Tibial artery (tissue), 4 donors: Measurements from ENCODE around the gene SLC37A1.

ENCODE experiments used
- DNase-seq, 2 donors: peaks; one replicate each; pipeline ENCODE4 v3.0.0-alpha.2; 2019
- H3K27ac ChIP-seq, 2 donors: fragments of 200-600 bp; sonication (generic) in 1 of 2; 1 replicate in 1 of 2; 2 replicates in 1 of 2; pipeline ENCODE4 v1.5.1; 2018 to 2019; ENCODE audit warnings: mild to moderate bottlenecking in 1 of 2
- H3K27me3 ChIP-seq, 2 donors: fragments of 200-600 bp; sonication (generic) in 1 of 2; one replicate each; pipeline versions ENCODE4 v1.5.1 to v1.6.0; 2016 to 2019
- H3K36me3 ChIP-seq, 3 donors: fragments of 200-600 bp; sonication (generic) in 2 of 3; one replicate each; pipeline ENCODE4 v1.5.1; 2016 to 2019; ENCODE audit warnings: mild to moderate bottlenecking in 2 of 3
- H3K4me1 ChIP-seq, 4 donors: fragments of 200-600 bp; sonication (generic) in 2 of 4; 1 replicate in 3 of 4; 2 replicates in 1 of 4; pipeline ENCODE4 v1.5.1; 2016 to 2019
- H3K4me3 ChIP-seq, 2 donors: fragments of 200-600 bp; sonication (generic) in 1 of 2; 1 replicate in 1 of 2; 2 replicates in 1 of 2; pipeline ENCODE4 v1.5.1; 2018 to 2019; ENCODE audit warnings: mild to moderate bottlenecking in 2 of 2
- H3K9me3 ChIP-seq, 3 donors: fragments of 200-600 bp; sonication (generic) in 1 of 3; one replicate each; pipeline ENCODE4 v1.5.1; 2016 to 2019
- intact Hi-C: fragments of 100-400 bp; cut with DNase I; formaldehyde crosslinking; loops from one replicate; pipeline ENCODE4 v1.15.0; 2023; ENCODE audit warnings: low total_unique reads
- TF ChIP-seq, protein P1 (sequence below), 2 experiments: fragments of 200-600 bp in 1 of 2; fragments of 450-650 bp in 1 of 2; IDR thresholded peaks; one replicate each; pipeline ENCODE4 v1.5.1; 2017 to 2019; ENCODE audit warnings: antibody characterized with exemption in 2 of 2, mild to moderate bottlenecking in 1 of 2, moderate library complexity in 1 of 2

SLC37A1 gene

DNA sequence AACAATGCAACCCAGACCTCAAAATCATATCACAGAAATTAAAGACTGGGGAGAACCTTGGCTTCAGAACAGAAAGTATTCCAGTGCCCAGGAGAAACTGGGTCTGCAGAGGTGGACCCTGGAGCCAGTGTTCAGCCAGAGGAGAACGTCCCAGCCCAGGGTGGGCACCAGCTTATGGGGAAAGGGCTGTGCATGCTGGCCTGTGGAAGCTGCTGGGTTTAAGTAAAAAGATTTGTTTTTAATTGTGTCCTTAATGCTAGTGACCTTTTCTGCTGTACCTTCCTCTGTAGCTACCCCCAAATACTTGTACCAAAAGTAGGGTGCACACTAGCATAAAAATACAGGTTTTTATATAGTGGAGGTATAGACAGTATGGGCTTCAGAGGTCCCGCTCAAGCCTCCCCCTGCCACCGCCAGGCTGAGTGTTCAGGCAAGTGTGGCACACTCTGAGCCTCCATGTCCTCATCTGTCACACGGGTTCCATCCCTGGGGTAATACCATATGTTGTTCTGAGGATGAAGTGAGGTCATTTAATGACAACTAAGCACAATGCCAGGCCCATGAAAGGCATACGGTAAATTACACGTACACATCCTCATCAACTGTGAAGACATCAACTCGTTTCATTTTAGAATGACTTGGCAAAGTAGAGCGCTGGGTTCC is 47.0 kb downstream of the SLC37A1 start:
- H3K27ac ChIP-seq, result no peak overlapping the region
- H3K9me3 ChIP-seq, result no peaks in the 10 kb centered on the region
- DNase-seq, result peak in 1 of 2 donors; percentile 1
- H3K4me1 ChIP-seq, result no peaks in the 10 kb centered on the region
- TF ChIP-seq, protein P1, sequence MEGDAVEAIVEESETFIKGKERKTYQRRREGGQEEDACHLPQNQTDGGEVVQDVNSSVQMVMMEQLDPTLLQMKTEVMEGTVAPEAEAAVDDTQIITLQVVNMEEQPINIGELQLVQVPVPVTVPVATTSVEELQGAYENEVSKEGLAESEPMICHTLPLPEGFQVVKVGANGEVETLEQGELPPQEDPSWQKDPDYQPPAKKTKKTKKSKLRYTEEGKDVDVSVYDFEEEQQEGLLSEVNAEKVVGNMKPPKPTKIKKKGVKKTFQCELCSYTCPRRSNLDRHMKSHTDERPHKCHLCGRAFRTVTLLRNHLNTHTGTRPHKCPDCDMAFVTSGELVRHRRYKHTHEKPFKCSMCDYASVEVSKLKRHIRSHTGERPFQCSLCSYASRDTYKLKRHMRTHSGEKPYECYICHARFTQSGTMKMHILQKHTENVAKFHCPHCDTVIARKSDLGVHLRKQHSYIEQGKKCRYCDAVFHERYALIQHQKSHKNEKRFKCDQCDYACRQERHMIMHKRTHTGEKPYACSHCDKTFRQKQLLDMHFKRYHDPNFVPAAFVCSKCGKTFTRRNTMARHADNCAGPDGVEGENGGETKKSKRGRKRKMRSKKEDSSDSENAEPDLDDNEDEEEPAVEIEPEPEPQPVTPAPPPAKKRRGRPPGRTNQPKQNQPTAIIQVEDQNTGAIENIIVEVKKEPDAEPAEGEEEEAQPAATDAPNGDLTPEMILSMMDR (IDR thresholded peaks at IDR 0.05), result no peak
- no peak overlapping the region for H3K4me3 ChIP-seq
- no peaks in the 10 kb centered on the region for H3K27me3 ChIP-seq
- intact Hi-C loops, result no loop called here
- peaks cover 0 to 90% (median 49%) of the 10 kb centered on the region in 3 donors for H3K36me3 ChIP-seq

DNA sequence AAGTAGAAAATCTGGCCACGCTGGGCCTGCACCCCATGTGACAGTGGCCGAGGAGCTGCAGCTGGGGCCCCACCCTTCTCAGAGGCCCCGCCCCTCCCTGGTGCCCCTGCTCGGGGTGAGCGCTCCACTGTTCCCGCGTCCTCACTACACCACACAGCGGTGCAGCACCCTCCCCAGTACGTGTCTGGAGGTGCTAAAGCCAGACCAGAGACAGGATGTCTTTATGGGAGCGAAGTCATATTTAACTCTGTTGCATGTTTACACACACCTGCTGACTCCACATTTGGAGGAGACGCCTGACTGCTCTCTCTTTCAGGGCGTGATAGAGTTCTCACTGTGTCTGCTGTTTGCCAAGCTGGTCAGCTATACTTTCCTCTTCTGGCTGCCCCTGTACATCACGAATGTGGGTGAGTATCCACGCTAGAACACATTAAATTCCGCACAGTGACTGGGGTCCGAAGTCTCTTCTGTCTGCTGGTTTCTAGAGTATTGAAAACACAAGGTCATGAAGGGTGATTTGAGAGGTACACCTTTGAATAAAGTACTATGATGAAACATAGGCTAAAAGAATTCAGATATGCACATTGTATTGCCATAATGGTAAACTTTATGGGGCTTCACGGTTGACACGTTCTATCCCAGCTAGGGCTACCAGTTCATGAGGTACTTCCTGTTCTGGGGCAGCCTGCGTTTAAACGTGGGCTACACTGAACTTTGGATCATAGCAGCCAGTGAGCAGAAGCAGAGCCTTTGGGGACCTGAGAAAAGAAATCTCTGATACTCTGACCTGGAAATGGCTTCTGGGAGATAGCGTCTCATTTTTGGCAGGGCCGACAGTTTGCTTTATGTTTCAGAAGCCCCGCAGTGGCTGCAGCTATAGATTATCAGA is 48.4 kb downstream of the SLC37A1 start:
- Histone ChIP-seq H3K27me3 (no peaks in the 10 kb centered on the region), H3K36me3 (peaks cover 0 to 89% (median 43%) of the 10 kb centered on the region in 3 donors), H3K27ac (no peak overlapping the region), H3K4me3 (no peak overlapping the region), H3K4me1 (no peaks in the 10 kb centered on the region), H3K9me3 (no peaks in the 10 kb centered on the region)
- intact Hi-C loops, result no loop called here
- peak; percentile 11 to 20 for DNase-seq
- TF ChIP-seq, protein P1 (IDR thresholded peaks at IDR 0.05), result no peak

DNA sequence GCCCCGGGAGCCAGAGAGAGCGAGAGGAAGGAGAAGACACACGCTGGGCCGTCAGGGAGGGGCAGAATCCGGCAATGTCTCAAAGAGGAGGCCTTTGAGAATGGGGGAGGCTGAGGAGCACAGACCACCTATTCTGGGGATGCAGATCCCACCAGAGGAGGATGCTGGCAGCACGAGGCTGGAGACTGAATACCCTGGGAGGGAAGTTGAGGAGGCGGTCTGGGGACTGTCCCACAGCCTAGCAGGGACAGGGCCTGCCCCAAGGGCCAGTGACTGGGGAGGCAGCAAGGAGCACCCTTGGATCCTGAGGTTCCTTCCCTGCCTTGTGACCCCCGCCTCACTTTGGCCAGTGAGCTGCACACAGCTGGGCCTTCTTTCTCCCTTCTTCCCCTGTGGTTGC is 49.2 kb downstream of the SLC37A1 start:
- H3K27me3 ChIP-seq, result no peaks in the 10 kb centered on the region
- peak; percentile 13 to 32 for DNase-seq
- H3K4me3 ChIP-seq, result no peak overlapping the region
- intact Hi-C loops, result no loop called here
- no peak overlapping the region for H3K27ac ChIP-seq
- TF ChIP-seq, protein P1 (IDR thresholded peaks at IDR 0.05), result no peak
- peaks cover 0 to 88% (median 46%) of the 10 kb centered on the region in 3 donors for H3K36me3 ChIP-seq
- H3K4me1 ChIP-seq, result no peaks in the 10 kb centered on the region
- H3K9me3 ChIP-seq, result no peaks in the 10 kb centered on the region

DNA sequence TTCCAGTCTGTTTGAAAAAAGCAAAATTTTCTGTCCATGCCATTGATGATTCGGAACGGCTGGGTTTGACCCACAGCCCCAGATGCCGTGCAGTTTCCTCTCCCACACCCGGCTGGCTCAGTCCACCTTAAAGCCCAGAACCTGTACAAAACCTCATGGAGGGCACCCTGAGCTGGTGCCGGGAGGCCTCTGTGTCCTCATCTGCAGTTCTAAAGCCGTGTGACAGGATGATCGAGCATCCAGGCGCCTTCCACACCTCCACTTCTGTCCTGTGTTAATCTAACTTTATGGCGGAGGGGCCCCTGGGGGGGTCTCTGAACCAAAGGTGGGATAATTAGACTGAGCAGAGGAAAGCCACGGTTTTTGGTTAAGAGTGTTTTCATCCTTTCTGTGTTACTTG is 49.6 kb downstream of the SLC37A1 start:
- Histone ChIP-seq H3K4me3 (no peak overlapping the region), H3K4me1 (no peaks in the 10 kb centered on the region), H3K36me3 (peaks cover 4 to 89% (median 50%) of the 10 kb centered on the region in 3 donors), H3K27me3 (no peaks in the 10 kb centered on the region), H3K27ac (no peak overlapping the region), H3K9me3 (no peaks in the 10 kb centered on the region)
- DNase-seq, result peak; percentile 8 to 20
- TF ChIP-seq, protein P1 (IDR thresholded peaks at IDR 0.05), result no peak
- intact Hi-C loops, result no loop called here

DNA sequence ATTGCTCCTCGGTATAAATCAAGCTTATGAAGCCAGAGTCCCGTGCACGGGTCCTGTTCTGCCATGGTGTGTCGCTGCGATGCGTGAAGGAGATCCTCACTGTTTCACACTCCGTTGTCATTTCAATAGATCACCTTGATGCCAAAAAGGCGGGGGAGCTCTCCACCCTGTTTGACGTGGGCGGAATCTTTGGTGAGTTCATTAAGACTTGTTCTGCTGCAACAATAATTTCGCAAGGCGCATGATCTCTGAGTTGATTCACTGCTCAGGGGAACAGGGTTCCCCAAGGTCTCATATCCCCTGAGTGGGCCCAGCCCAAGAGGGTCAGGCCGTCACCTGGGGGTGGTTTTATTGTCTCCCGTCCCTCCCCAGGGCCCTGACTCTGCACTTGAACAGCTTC is 50.0 kb downstream of the SLC37A1 start:
- no peaks in the 10 kb centered on the region for H3K4me1 ChIP-seq
- H3K27me3 ChIP-seq, result no peaks in the 10 kb centered on the region
- no peak overlapping the region for H3K4me3 ChIP-seq
- DNase-seq, result peak; percentile 9 to 54
- no peak overlapping the region for H3K27ac ChIP-seq
- TF ChIP-seq, protein P1 (IDR thresholded peaks at IDR 0.05), result no peak
- peaks cover 8 to 91% (median 52%) of the 10 kb centered on the region in 3 donors for H3K36me3 ChIP-seq
- intact Hi-C loops, result no loop called here
- H3K9me3 ChIP-seq, result no peaks in the 10 kb centered on the region
